ENCODE results near the gene COL23A1. TPM values are rescaled to one million over a fixed set of nuclear protein-coding genes. Genes with fewer than 3 reads are reported as not detected.
A peak's percentile ranks its signal among the peaks of the same experiment; 100 is the strongest.

The COL23A1 gene
- total RNA-seq, 2 experiments from 2014 or later, result 0.63 to 0.68 TPM

- Mint-ChIP-seq H3K9me3 (ENCODE audit: insufficient read depth) (no peaks in the 10 kb centered on the region), H3K27me3 (ENCODE audit: low read depth) (no peaks in the 10 kb centered on the region), H3K4me1 (ENCODE audit: low read depth) (peaks cover 13% of the 10 kb centered on the region), H3K36me3 (ENCODE audit: low read depth) (no peaks in the 10 kb centered on the region), H3K27ac (no peak overlapping the region), H3K4me3 (no peak overlapping the region)
- ChIA-PET POLR2A (interaction anchor here (0.6 kb wide), 1 partner anchor 123 kb away, joined by 3 read pairs; no protein-coding TSS in a partner anchor), CTCF (interaction anchor here (2.0 kb wide), 1 partner anchor 9 kb away, joined by 5 read pairs; no protein-coding TSS in a partner anchor)
- ATAC-seq (no peak), DNase-seq (no peak)
Observed at GRCh38 chr5:178274781-178275537, 315.2 kb downstream of the COL23A1 start.

DNA sequence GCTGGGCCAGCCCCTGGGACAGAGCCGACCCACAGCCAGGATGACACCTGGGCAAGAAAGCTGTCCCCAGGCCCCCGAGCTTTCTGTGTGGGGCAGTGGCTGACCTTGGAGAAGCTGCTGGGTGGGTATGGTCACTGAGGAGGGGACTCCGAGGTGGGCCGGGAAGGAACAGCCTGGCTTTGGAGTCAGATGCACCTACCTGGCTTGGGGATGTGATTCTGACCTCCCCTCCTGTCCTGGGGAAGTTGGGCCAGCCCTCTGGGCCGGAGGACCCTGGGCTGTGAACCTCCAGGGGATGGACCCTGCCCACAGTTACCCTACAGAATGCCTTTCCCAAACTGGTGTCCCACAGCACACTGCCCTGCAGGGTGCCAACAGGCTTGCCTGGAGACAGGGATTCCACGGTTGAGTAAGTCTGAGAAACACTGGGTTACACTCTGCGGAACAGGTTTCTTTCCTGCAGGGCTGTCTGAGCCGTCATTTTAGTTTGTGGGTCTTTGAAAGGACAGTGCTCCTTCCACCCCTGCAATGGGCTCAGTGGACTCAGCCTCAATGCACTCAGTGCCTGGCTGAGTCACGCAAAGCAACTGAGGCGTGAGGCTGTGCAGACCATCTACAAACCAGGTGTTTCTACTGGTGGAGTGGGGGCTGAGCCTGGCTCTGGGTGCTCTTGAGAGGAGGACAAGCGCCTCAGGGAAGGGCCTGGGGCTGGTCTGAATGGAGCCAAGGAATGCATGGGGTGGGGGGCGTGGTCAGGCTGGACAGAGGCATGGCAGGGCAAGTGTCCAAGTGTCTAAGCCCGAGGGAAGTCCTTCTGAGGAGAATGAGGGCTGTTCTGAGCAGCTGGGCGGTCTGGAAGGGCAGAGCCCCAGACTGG is 316.3 kb downstream of the COL23A1 start:
- H3K4me3 Mint-ChIP-seq, result no peak overlapping the region
- POLR2A ChIA-PET, result no interaction called here
- H3K27ac Mint-ChIP-seq, result no peak overlapping the region

DNA sequence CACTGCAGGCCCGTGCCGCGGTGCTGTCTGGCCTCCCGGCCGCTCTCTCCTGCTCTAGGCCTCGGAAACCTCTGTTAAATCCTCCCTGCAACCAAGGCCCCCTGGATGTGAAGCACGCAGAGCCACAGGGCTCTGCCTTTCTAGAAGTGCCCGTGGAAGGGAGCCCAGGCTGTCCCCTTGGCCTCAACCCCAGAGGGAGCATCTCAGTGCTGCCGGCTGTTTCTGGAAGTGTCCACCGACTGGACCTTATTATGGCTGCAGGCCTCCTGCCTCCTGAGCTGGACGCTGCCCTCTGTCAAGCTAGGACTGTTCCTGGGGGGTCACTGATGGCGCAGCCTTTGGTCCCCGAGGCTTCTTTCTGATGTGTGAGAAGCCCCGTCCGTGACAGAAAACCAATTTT is 317.2 kb downstream of the COL23A1 start:
- no peaks in the 10 kb centered on the region for H3K36me3 Mint-ChIP-seq (ENCODE audit: low read depth)
- H3K27ac Mint-ChIP-seq, result no peak overlapping the region
- DNase-seq (no peak), ATAC-seq (no peak)
- no peaks in the 10 kb centered on the region for H3K9me3 Mint-ChIP-seq (ENCODE audit: insufficient read depth)
- ChIA-PET POLR2A (no interaction called here), CTCF (no interaction called here)
- no peak overlapping the region for H3K4me3 Mint-ChIP-seq
- peaks cover 3% of the 10 kb centered on the region for H3K4me1 Mint-ChIP-seq (ENCODE audit: low read depth)
- H3K27me3 Mint-ChIP-seq (ENCODE audit: low read depth), result peaks cover 4% of the 10 kb centered on the region

More for the DNA sequence above, 316.3 kb downstream of the COL23A1 start:
- Mint-ChIP-seq H3K9me3 (ENCODE audit: insufficient read depth) (no peaks in the 10 kb centered on the region), H3K36me3 (ENCODE audit: low read depth) (no peaks in the 10 kb centered on the region), H3K4me1 (ENCODE audit: low read depth) (peaks cover 4% of the 10 kb centered on the region), H3K27me3 (ENCODE audit: low read depth) (peaks cover 4% of the 10 kb centered on the region)
- CTCF ChIA-PET, result interaction anchor here (2.0 kb wide), 1 partner anchor 10 kb away, joined by 5 read pairs; no protein-coding TSS in a partner anchor
- DNase-seq (no peak), ATAC-seq (no peak)

GRCh38 chr5:178272591-178272990 is 317.6 kb downstream of the COL23A1 start:
- no peaks in the 10 kb centered on the region for H3K36me3 Mint-ChIP-seq (ENCODE audit: low read depth)
- H3K9me3 Mint-ChIP-seq (ENCODE audit: insufficient read depth), result no peaks in the 10 kb centered on the region
- ATAC-seq (no peak), DNase-seq (no peak)
- ChIA-PET CTCF (no interaction called here), POLR2A (no interaction called here)
- H3K4me1 Mint-ChIP-seq (ENCODE audit: low read depth), result peaks cover under 1% of the 10 kb centered on the region
- no peak overlapping the region for H3K27ac Mint-ChIP-seq
- peaks cover 4% of the 10 kb centered on the region for H3K27me3 Mint-ChIP-seq (ENCODE audit: low read depth)
- no peak overlapping the region for H3K4me3 Mint-ChIP-seq

DNA sequence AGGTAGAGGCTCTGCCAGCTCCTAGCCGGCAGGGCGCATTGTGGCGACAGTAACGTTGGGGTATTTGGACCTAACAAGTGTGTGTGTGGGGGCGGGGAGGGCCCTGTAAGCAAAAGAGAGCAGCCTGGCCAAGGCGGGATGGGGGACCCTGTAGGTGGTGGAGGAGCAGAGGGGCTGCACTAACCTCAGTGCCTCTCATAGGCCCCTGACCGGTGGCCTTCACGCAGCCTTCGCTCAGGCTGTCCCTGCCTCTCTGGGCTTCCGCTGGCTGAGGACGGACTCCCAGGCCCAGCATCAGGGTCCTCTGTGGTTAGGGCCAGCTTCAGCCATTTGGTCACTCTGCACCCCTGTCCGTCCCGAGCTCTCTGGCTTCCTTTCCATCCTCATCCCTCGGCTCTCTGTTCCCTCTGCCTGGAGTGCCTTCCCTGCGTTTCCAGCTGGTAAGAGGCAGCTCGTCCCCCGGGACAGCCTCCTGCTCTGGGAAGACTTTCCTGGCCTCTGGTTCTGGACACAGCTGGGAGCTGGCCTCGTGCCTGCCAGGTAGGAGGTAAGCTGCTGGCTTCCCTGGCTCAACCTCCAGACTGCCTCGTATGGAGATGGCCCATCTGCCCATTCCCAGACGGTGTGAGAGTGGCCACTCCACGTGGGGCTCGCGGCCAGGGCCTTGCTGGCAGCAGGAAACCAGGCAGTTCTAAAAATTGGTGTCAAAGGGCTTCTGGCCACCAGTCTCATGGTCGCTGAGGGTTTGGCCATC is 318.3 kb downstream of the COL23A1 start:
- Mint-ChIP-seq H3K4me1 (ENCODE audit: low read depth) (no peaks in the 10 kb centered on the region), H3K9me3 (ENCODE audit: insufficient read depth) (no peaks in the 10 kb centered on the region), H3K4me3 (no peak overlapping the region), H3K27ac (no peak overlapping the region), H3K27me3 (ENCODE audit: low read depth) (peaks cover 4% of the 10 kb centered on the region), H3K36me3 (ENCODE audit: low read depth) (no peaks in the 10 kb centered on the region)
- ATAC-seq, result no peak
- ChIA-PET CTCF (interaction anchor here (1.8 kb wide), 1 partner anchor 8 kb away, joined by 7 read pairs; no protein-coding TSS in a partner anchor), POLR2A (no interaction called here)
- DNase-seq, result no peak

DNA sequence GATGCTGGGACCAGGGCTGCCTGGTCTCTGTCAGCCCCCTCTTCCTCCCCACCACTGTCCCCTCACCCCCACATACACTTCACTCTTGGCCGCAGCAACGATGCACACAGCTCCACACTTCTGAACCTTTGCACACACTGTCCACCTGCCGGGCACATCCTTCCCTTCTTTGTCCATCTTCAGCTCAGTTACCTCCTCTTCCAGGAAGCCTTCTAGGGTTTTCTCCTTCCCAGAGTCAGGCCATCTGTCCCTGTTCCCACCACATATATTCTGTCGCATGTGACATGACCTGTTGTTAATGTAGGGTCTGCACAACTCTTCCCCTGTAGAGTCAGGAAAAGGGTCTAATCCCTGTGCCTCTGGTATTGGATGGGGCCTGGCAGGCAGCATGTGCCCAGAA is 319.0 kb downstream of the COL23A1 start:
- no peaks in the 10 kb centered on the region for H3K36me3 Mint-ChIP-seq (ENCODE audit: low read depth)
- DNase-seq, result no peak
- H3K4me1 Mint-ChIP-seq (ENCODE audit: low read depth), result peaks cover 2% of the 10 kb centered on the region
- no peak overlapping the region for H3K4me3 Mint-ChIP-seq
- no peaks in the 10 kb centered on the region for H3K9me3 Mint-ChIP-seq (ENCODE audit: insufficient read depth)
- ATAC-seq, result no peak
- peak overlapping the region; percentile 1 for H3K27ac Mint-ChIP-seq
- POLR2A ChIA-PET, result no interaction called here
- CTCF ChIA-PET, result interaction anchor here (1.8 kb wide), 1 partner anchor 9 kb away, joined by 7 read pairs; no protein-coding TSS in a partner anchor
- peaks cover 4% of the 10 kb centered on the region for H3K27me3 Mint-ChIP-seq (ENCODE audit: low read depth)

- ChIA-PET POLR2A (no interaction called here), CTCF (no interaction called here)
- no peak for ATAC-seq
- Mint-ChIP-seq H3K27ac (peak overlapping the region; percentile 3), H3K4me3 (no peak overlapping the region), H3K9me3 (ENCODE audit: insufficient read depth) (no peaks in the 10 kb centered on the region), H3K4me1 (ENCODE audit: low read depth) (peaks cover 13% of the 10 kb centered on the region), H3K36me3 (ENCODE audit: low read depth) (no peaks in the 10 kb centered on the region), H3K27me3 (ENCODE audit: low read depth) (peaks cover 4% of the 10 kb centered on the region)
- no peak for DNase-seq
Observed at GRCh38 chr5:178269499-178269898, 320.7 kb downstream of the COL23A1 start.

DNA sequence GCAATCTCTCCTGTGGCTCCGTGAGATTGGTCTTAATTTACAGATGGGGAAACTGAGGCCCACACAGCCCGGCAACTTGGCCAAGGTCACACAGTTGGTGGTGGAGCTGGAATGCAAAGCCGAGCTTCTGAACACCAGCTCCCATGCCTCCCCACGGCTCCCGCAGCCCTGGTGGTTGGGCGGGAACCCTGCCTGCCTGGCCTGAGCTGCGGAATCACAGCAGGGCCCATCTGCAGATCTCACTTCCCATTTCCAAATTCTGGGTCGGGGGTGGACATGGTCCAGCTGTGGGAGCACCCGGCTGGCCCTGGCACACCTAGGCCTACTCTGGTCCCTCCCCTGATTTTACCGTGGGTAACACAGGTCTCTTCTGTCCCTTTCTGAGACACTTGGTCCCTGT is 322.3 kb downstream of the COL23A1 start:
- Mint-ChIP-seq H3K36me3 (ENCODE audit: low read depth) (no peaks in the 10 kb centered on the region), H3K27me3 (ENCODE audit: low read depth) (peaks cover 4% of the 10 kb centered on the region), H3K4me3 (no peak overlapping the region), H3K9me3 (ENCODE audit: insufficient read depth) (no peaks in the 10 kb centered on the region), H3K27ac (no peak overlapping the region), H3K4me1 (ENCODE audit: low read depth) (peaks cover 13% of the 10 kb centered on the region)
- CTCF ChIA-PET, result no interaction called here
- POLR2A ChIA-PET, result no interaction called here
- no peak for DNase-seq
- ATAC-seq, result no peak

GRCh38 chr5:178267245-178267644 is 322.9 kb downstream of the COL23A1 start:
- peaks cover 13% of the 10 kb centered on the region for H3K4me1 Mint-ChIP-seq (ENCODE audit: low read depth)
- no peaks in the 10 kb centered on the region for H3K9me3 Mint-ChIP-seq (ENCODE audit: insufficient read depth)
- H3K4me3 Mint-ChIP-seq, result no peak overlapping the region
- CTCF ChIA-PET, result no interaction called here
- ATAC-seq, result no peak
- POLR2A ChIA-PET, result no interaction called here
- H3K27me3 Mint-ChIP-seq (ENCODE audit: low read depth), result peaks cover 4% of the 10 kb centered on the region
- H3K27ac Mint-ChIP-seq, result no peak overlapping the region
- peaks cover 3% of the 10 kb centered on the region for H3K36me3 Mint-ChIP-seq (ENCODE audit: low read depth)
- DNase-seq, result no peak

DNA sequence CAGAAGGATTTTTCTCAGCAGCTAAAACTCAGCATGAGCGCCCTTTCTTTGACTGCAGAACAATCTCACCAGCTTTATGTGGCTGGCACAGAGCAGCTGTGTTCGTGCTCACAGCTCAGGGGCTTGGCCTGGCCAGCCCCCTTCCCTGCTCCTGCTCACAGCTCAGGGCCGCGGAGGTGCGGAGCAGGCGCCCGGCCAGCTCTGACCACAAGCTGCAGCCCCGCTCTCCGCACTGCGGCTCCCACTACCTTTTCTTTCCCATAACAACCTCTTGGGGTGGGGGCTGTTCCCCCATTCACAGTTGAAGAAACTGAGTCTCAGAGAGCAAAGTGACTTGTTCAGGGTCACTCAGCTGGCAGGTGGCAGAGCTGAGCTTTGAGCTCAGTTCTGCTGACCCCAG is 323.6 kb downstream of the COL23A1 start:
- no peaks in the 10 kb centered on the region for H3K9me3 Mint-ChIP-seq (ENCODE audit: insufficient read depth)
- H3K4me1 Mint-ChIP-seq (ENCODE audit: low read depth), result peaks cover 13% of the 10 kb centered on the region
- DNase-seq (no peak), ATAC-seq (no peak)
- POLR2A ChIA-PET, result no interaction called here
- H3K27ac Mint-ChIP-seq, result no peak overlapping the region
- peaks cover 4% of the 10 kb centered on the region for H3K27me3 Mint-ChIP-seq (ENCODE audit: low read depth)
- H3K36me3 Mint-ChIP-seq (ENCODE audit: low read depth), result peaks cover 3% of the 10 kb centered on the region
- H3K4me3 Mint-ChIP-seq, result no peak overlapping the region
- CTCF ChIA-PET, result no interaction called here

GRCh38 chr5:178265746-178266145 is 324.4 kb downstream of the COL23A1 start:
- H3K27me3 Mint-ChIP-seq (ENCODE audit: low read depth), result peaks cover 4% of the 10 kb centered on the region
- ATAC-seq (no peak), DNase-seq (no peak)
- no peaks in the 10 kb centered on the region for H3K9me3 Mint-ChIP-seq (ENCODE audit: insufficient read depth)
- no peak overlapping the region for H3K4me3 Mint-ChIP-seq
- ChIA-PET CTCF (no interaction called here), POLR2A (no interaction called here)
- peaks cover 15% of the 10 kb centered on the region for H3K4me1 Mint-ChIP-seq (ENCODE audit: low read depth)
- H3K27ac Mint-ChIP-seq, result no peak overlapping the region
- peaks cover 3% of the 10 kb centered on the region for H3K36me3 Mint-ChIP-seq (ENCODE audit: low read depth)

All from activated CD8-positive, alpha-beta T cell treated with anti-CD3 and anti-CD28 coated beads, Interleukin-2, amount 10 ng/mL, durations not matched to agents 7 days and 5 days (primary cell).